IMR-90 (cell line): Measurements from ENCODE around the gene NR0B2. TPM values are rescaled to one million over a fixed set of nuclear protein-coding genes. Genes with fewer than 3 reads are reported as not detected.

ENCODE experiments used
- ATAC-seq: fragments of 200-7000 bp; cut with Tn5 transposase; 2 replicates; pipeline ENCODE4 v1.9.1; 2020; ENCODE audit warnings: low read depth, mild to moderate bottlenecking, moderate library complexity
- BruUV-seq: library from RNA; stranded (reverse); fragments of 400-500 nt; replicated peaks from 2 replicates; lab custom pipeline; 2021; lab: Mats Ljungman, UMichigan
- CTCF ChIA-PET: fragments of 300-600 bp; formaldehyde crosslinking; extraction: SDS; loops from one replicate; lab custom pipeline; 2021; ENCODE audit warnings: antibody characterized with exemption; lab: Yijun Ruan, JAX
- POLR2A ChIA-PET: fragments of 300-600 bp; sonication (Branson Sonifier 250); formaldehyde crosslinking; loops from one replicate; lab custom pipeline; 2022; ENCODE audit warnings: antibody characterized with exemption; ENCODE audit not compliant: unreplicated experiment; lab: Charles Lee
- DNase-seq: peaks from one replicate; pipeline ENCODE4 v3.0.0; 2013
- H2AFZ ChIP-seq: replicated peaks from 2 replicates; pipeline ENCODE3; 2013; ENCODE audit warnings: low read length, mild to moderate bottlenecking; ENCODE audit not compliant: poor library complexity
- H2AK5ac ChIP-seq: 2 replicates; pipeline ENCODE4 v1.6.1; 2013; ENCODE audit warnings: low read depth, low read length, inconsistent platforms
- H2AK9ac ChIP-seq: replicated peaks from 2 replicates; pipeline ENCODE3; 2013; ENCODE audit warnings: mild to moderate bottlenecking, low read depth, low read length, moderate library complexity; ENCODE audit not compliant: poor library complexity
- H2BK120ac ChIP-seq: 2 replicates; pipeline ENCODE4 v1.6.1; 2013; ENCODE audit warnings: low read depth, low read length, inconsistent platforms
- H2BK15ac ChIP-seq: 3 replicates; pipeline ENCODE4 v1.6.1; 2013; ENCODE audit warnings: low read depth, low read length, inconsistent platforms
- H2BK20ac ChIP-seq: 2 replicates; pipeline ENCODE4 v1.6.1; 2013; ENCODE audit warnings: low read depth, mild to moderate bottlenecking, inconsistent platforms, low read length, moderate library complexity
- H2BK5ac ChIP-seq: 2 replicates; pipeline ENCODE4 v1.6.1; 2013; ENCODE audit warnings: mild to moderate bottlenecking, low read depth, low read length, inconsistent platforms; ENCODE audit not compliant: poor library complexity, severe bottlenecking
- H3K14ac ChIP-seq: replicated peaks from 2 replicates; pipeline ENCODE4 v1.6.1; 2013; ENCODE audit warnings: low read depth, low read length, inconsistent platforms
- H3K18ac ChIP-seq: 2 replicates; pipeline ENCODE4 v1.6.1; 2013; ENCODE audit warnings: low read depth, low read length, control low read depth
- H3K23ac ChIP-seq: 2 replicates; pipeline ENCODE4 v1.6.1; 2013; ENCODE audit warnings: low read depth, low read length, inconsistent platforms
- H3K27ac ChIP-seq: 2 replicates; pipeline ENCODE4 v1.5.1; 2013; ENCODE audit warnings: mild to moderate bottlenecking, control low read depth, low read length; ENCODE audit not compliant: insufficient read depth
- H3K27me3 ChIP-seq: 2 replicates; pipeline ENCODE4 v1.6.1; 2013; ENCODE audit warnings: low read length; ENCODE audit not compliant: control insufficient read depth, insufficient read depth
- H3K36me3 ChIP-seq: 2 replicates; pipeline ENCODE4 v1.6.1; 2013; ENCODE audit warnings: low read length, mixed read lengths; ENCODE audit not compliant: control insufficient read depth, insufficient read depth
- H3K4ac ChIP-seq: 2 replicates; pipeline ENCODE4 v1.6.1; 2013; ENCODE audit warnings: low read depth, low read length, inconsistent platforms
- H3K4me1 ChIP-seq: 2 replicates; pipeline ENCODE4 v1.6.1; 2013; ENCODE audit warnings: low read length, mixed read lengths; ENCODE audit not compliant: control insufficient read depth, insufficient read depth
- H3K4me2 ChIP-seq: 2 replicates; pipeline ENCODE4 v1.6.1; 2013; ENCODE audit warnings: low read depth, mild to moderate bottlenecking, control low read depth, low read length, moderate library complexity
- H3K4me3 ChIP-seq: 2 replicates; pipeline ENCODE4 v1.5.1; 2013; ENCODE audit warnings: low read depth, mild to moderate bottlenecking, control low read depth, low read length, moderate library complexity; ENCODE audit not compliant: insufficient read depth
- H3K56ac ChIP-seq: 2 replicates; pipeline ENCODE4 v1.6.1; 2013; ENCODE audit warnings: low read length, inconsistent platforms; ENCODE audit not compliant: insufficient read depth; ENCODE audit errors: extremely low read depth
- H3K79me1 ChIP-seq, 2 experiments: 2 replicates each; pipeline ENCODE4 v1.6.1; 2013; ENCODE audit warnings: low read length in 2 of 2, inconsistent platforms in 1 of 2, low read depth in 1 of 2
- H3K9ac ChIP-seq: 2 replicates; pipeline ENCODE4 v1.6.1; 2013; ENCODE audit warnings: low read depth, low read length, control low read depth
- H3K9me1 ChIP-seq: 2 replicates; pipeline ENCODE4 v1.6.1; 2013; ENCODE audit warnings: low read length, inconsistent platforms; ENCODE audit not compliant: insufficient read depth
- H3K9me3 ChIP-seq: 2 replicates; pipeline ENCODE4 v1.6.1; 2013; ENCODE audit warnings: low read length; ENCODE audit not compliant: control insufficient read depth, insufficient read depth
- H4K20me1 ChIP-seq: 2 replicates; pipeline ENCODE4 v1.6.1; 2013; ENCODE audit warnings: low read length, inconsistent platforms; ENCODE audit not compliant: insufficient read depth
- H4K5ac ChIP-seq: 2 replicates; pipeline ENCODE4 v1.6.1; 2013; ENCODE audit warnings: mild to moderate bottlenecking, low read depth, low read length, control low read depth
- H4K8ac ChIP-seq, 2 experiments: 2 replicates each; pipeline ENCODE4 v1.6.1; 2013; ENCODE audit warnings: low read depth in 2 of 2, low read length in 2 of 2, control low read depth in 1 of 2, inconsistent platforms in 1 of 2
- H4K91ac ChIP-seq: 2 replicates; pipeline ENCODE4 v1.6.1; 2013; ENCODE audit warnings: low read depth, low read length, inconsistent platforms; ENCODE audit not compliant: insufficient read depth
- CEBPB ChIP-seq: IDR thresholded peaks from 2 replicates; pipeline ENCODE4 v1.6.1; 2012; ENCODE audit warnings: low read depth, low read length, improper control_type of control experiment
- CHD1 ChIP-seq: IDR thresholded peaks from 2 replicates; pipeline ENCODE4 v1.6.1; 2012; ENCODE audit warnings: low read depth, low read length, improper control_type of control experiment
- FOS ChIP-seq: fragments of 150-350 bp; IDR thresholded peaks from 2 replicates; pipeline ENCODE4 v1.6.1; 2016; ENCODE audit warnings: low read depth, low read length
- MAFK ChIP-seq: IDR thresholded peaks from 2 replicates; pipeline ENCODE4 v1.6.1; 2012; ENCODE audit warnings: low read depth, low read length, improper control_type of control experiment
- MAZ ChIP-seq: IDR thresholded peaks from 2 replicates; pipeline ENCODE4 v1.6.1; 2012; ENCODE audit warnings: low read depth, mild to moderate bottlenecking, low read length, improper control_type of control experiment, moderate library complexity, borderline replicate concordance
- NFE2L2 ChIP-seq: fragments of 150-350 bp; IDR thresholded peaks from 2 replicates; pipeline ENCODE4 v1.6.1; 2016; ENCODE audit warnings: low read depth, mild to moderate bottlenecking, low read length
- RAD21 ChIP-seq: IDR thresholded peaks from 2 replicates; pipeline ENCODE4 v1.6.1; 2012; ENCODE audit warnings: low read length, improper control_type of control experiment
- RCOR1 ChIP-seq: IDR thresholded peaks from 2 replicates; pipeline ENCODE4 v1.6.1; 2012; ENCODE audit warnings: mild to moderate bottlenecking, low read length, improper control_type of control experiment; ENCODE audit not compliant: insufficient replicate concordance
- RFX5 ChIP-seq: IDR thresholded peaks from 2 replicates; pipeline ENCODE4 v1.8.0; 2012; ENCODE audit warnings: low read depth, mild to moderate bottlenecking, low read length, moderate library complexity
- WGBS, 2 experiments: methylation state at CpG; one replicate each; pipeline versions ENCODE4 v1.1.5 to v1.1.7; 2013; ENCODE audit warnings: missing lambda C conversion rate in 2 of 2; ENCODE audit not compliant: insufficient read length in 1 of 2; ENCODE audit errors: extremely low coverage in 2 of 2; 5-methylcytosine and 5-hydroxymethylcytosine counted together
- dilution Hi-C: fragments of 300-500 bp; cut with HindIII; formaldehyde crosslinking; loops from one replicate; pipeline ENCODE4 v1.14.3; 2018; ENCODE audit warnings: low sequenced_read_pairs; ENCODE audit not compliant: unreplicated experiment
- in situ Hi-C: fragments of 300-500 bp; cut with MboI; formaldehyde crosslinking; loops from 3 replicates; pipeline ENCODE4 v1.14.3; 2019; ENCODE audit warnings: low sequenced_read_pairs, inconsistent platforms, mixed read lengths
- intact Hi-C: fragments of 100-400 bp; cut with micrococcal nuclease; formaldehyde crosslinking; loops from 2 replicates; pipeline ENCODE4 v1.10.0; 2022
- polyA plus RNA-seq, 3 experiments: library from polyadenylated mRNA; depleted of rRNA; stranded (reverse); fragments of >200 nt; gene quantifications; 2 replicates each; pipeline ENCODE4 v1.2.3, GENCODE V29; 2012; ENCODE audit warnings: low replicate concordance in 1 of 3
- total RNA-seq: library from RNA; depleted of rRNA; stranded (reverse); fragments of >200 nt; gene quantifications from 2 replicates; pipeline ENCODE4 v1.2.3, GENCODE V29; 2012
- TF ChIP-seq, protein P1 (sequence below): conservative IDR thresholded peaks from 2 replicates; pipeline ENCODE4 v1.5.1; 2012; ENCODE audit warnings: mild to moderate bottlenecking, low read depth, low read length, improper control_type of control experiment
- TF ChIP-seq, protein P2 (sequence below): fragments of 150-350 bp; IDR thresholded peaks from 2 replicates; pipeline ENCODE4 v1.6.1; 2016; ENCODE audit warnings: low read depth, mild to moderate bottlenecking, low read length, moderate library complexity, borderline replicate concordance

NR0B2 gene
- total and polyA plus RNA-seq, 2 of the 4 experiments (the other 2 are of a cell fraction), result not detected

DNA sequence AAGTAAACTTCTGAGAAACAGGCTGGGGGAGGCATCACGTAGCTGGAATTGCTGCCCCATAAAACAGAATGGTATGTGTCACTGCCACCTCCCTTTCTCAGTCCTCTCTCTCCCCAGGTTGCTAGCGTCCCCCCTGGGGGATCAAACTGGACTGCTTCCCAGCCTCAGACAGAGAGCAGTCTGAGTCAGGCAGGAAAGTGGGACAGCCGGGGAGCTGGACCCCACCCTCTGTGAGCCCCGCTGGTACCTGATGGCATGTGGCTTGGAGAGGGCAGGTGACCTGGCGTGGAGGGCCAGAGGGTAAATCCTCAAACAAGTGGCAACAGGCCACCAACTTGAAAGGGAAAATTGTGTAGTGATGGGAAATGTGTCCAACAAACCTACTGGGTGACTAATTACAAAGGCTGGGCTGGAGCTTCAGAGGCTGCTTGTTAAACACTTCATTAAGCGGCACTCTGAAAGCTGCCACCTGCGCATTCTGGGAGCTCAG lies 51.8 kb downstream of the NR0B2 start:
- Histone ChIP-seq H3K4me2 (no peak overlapping the region), H3K9ac (no peak overlapping the region), H4K5ac (no peak overlapping the region), H3K4ac (peak overlapping the region; percentile 6; the same call in 1 of the 2 replicates), H2AK9ac (no peak overlapping the region), H3K27me3 (no peaks in the 10 kb centered on the region), H3K56ac (no peak overlapping the region), H4K91ac (no peak overlapping the region), H4K8ac (no peak overlapping the region), H3K23ac (no peak overlapping the region), H2BK120ac (no peak overlapping the region), H3K79me1 (0 out of 4 replicates have a peak, but pooled peaks cover 0 to 3% of the 10 kb centered on the region in 2 experiments), H2BK20ac (no peak overlapping the region), H2BK15ac (no peak overlapping the region), H3K9me3 (no peaks in the 10 kb centered on the region), H3K14ac (no peak overlapping the region), H3K27ac (no peak overlapping the region), H3K4me3 (no peak overlapping the region), H2AK5ac (peak overlapping the region; percentile 21), H4K20me1 (no peaks in the 10 kb centered on the region), H3K4me1 (peaks cover 4% of the 10 kb centered on the region), H3K9me1 (peaks cover 12% of the 10 kb centered on the region), H2AFZ (no peak overlapping the region), H2BK5ac (no peak overlapping the region), H3K36me3 (no peaks in the 10 kb centered on the region), H3K18ac (no peak overlapping the region)
- ChIA-PET CTCF (interaction anchor here (0.6 kb wide), 1 partner anchor 279 kb away, joined by 3 read pairs; no protein-coding TSS in a partner anchor), POLR2A (no interaction called here)
- in situ Hi-C loops, result no loop called here
- no TSS peak for BruUV-seq
- 91% methylated on average over 5 of the region's 7 CpGs; no CpG with 5 or more reads in 1 of the 2 experiments for WGBS, 2 experiments
- TF ChIP-seq RFX5, result no peak
- TF ChIP-seq RCOR1, result no peak
- TF ChIP-seq NFE2L2, result no peak
- no peak for TF ChIP-seq MAFK
- TF ChIP-seq, protein P1, sequence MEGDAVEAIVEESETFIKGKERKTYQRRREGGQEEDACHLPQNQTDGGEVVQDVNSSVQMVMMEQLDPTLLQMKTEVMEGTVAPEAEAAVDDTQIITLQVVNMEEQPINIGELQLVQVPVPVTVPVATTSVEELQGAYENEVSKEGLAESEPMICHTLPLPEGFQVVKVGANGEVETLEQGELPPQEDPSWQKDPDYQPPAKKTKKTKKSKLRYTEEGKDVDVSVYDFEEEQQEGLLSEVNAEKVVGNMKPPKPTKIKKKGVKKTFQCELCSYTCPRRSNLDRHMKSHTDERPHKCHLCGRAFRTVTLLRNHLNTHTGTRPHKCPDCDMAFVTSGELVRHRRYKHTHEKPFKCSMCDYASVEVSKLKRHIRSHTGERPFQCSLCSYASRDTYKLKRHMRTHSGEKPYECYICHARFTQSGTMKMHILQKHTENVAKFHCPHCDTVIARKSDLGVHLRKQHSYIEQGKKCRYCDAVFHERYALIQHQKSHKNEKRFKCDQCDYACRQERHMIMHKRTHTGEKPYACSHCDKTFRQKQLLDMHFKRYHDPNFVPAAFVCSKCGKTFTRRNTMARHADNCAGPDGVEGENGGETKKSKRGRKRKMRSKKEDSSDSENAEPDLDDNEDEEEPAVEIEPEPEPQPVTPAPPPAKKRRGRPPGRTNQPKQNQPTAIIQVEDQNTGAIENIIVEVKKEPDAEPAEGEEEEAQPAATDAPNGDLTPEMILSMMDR, result no peak
- no peak for TF ChIP-seq FOS
- no peak for TF ChIP-seq CHD1
- TF ChIP-seq RAD21, result no peak
- TF ChIP-seq, protein P2, sequence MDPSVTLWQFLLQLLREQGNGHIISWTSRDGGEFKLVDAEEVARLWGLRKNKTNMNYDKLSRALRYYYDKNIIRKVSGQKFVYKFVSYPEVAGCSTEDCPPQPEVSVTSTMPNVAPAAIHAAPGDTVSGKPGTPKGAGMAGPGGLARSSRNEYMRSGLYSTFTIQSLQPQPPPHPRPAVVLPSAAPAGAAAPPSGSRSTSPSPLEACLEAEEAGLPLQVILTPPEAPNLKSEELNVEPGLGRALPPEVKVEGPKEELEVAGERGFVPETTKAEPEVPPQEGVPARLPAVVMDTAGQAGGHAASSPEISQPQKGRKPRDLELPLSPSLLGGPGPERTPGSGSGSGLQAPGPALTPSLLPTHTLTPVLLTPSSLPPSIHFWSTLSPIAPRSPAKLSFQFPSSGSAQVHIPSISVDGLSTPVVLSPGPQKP, result no peak
- no peak for TF ChIP-seq CEBPB
- no peak for TF ChIP-seq MAZ
- dilution Hi-C loops, result no loop called here
- ATAC-seq, result no peak
- intact Hi-C loops, result loop anchor here (10.0 kb wide), 1 partner anchor 167 kb away; the partner anchor contains the start of gene ARID1A
- DNase-seq, result no peak
